K562 (cell line): ENCODE data around the gene MEIKIN. TPM values are rescaled to one million over a fixed set of nuclear protein-coding genes. Genes with fewer than 3 reads are reported as not detected.

Experiments
- ATAC-seq: fragments of 200-7000 bp; cut with Tn5 transposase; 3 replicates; pipeline ENCODE4 v1.9.1; 2020; ENCODE audit warnings: moderate library complexity
- BruUV-seq: library from RNA; stranded (reverse); fragments of 400-500 nt; replicated peaks from 2 replicates; lab custom pipeline; 2021; lab: Mats Ljungman, UMichigan
- CTCF ChIA-PET: fragments of 300-600 bp; formaldehyde crosslinking; extraction: SDS; loops from one replicate; lab custom pipeline; 2021; ENCODE audit warnings: low intra/inter-chr PET ratio; lab: Yijun Ruan, JAX
- POLR2A ChIA-PET: fragments of 300-600, 350-650 bp; sonication (Branson Sonifier 250); formaldehyde crosslinking; extraction: SDS; loops from one replicate; lab custom pipeline; 2021; ENCODE audit warnings: antibody characterized with exemption, inconsistent platforms; lab: Yijun Ruan, JAX
- DNase-seq, 4 experiments: peaks; one replicate each; pipeline versions ENCODE4 v3.0.0 to v3.0.0-alpha.2; 2011 to 2018; ENCODE audit warnings: low spot score in 3 of 4, mixed read lengths in 3 of 4; ENCODE audit errors: extremely low read depth in 1 of 4
- FAIRE-seq: peaks from 2 replicates; lab custom pipeline; 2011; peaks lifted over from hg19 to GRCh38; lab: Jason Lieb, UNC
- H2AFZ ChIP-seq: 2 replicates; pipeline ENCODE4 v1.6.0; 2011; ENCODE audit warnings: low read depth, low read length, control low read depth, inconsistent platforms
- H3K27ac ChIP-seq: fragments of 200-600 bp; 3 replicates; pipeline ENCODE4 v1.8.0; 2011; ENCODE audit warnings: low read depth, mild to moderate bottlenecking, control low read depth, inconsistent platforms, low read length, moderate library complexity, mixed read lengths; ENCODE audit errors: extremely low read depth
- H3K27me3 ChIP-seq, 2 experiments: fragments of 300-600 bp in 1 of 2; 2 replicates in 1 of 2; 3 replicates in 1 of 2; pipeline versions ENCODE4 v1.6.0 to v1.8.0; 2011; ENCODE audit warnings: inconsistent platforms in 2 of 2, low read length in 2 of 2, mild to moderate bottlenecking in 1 of 2, mixed read lengths in 1 of 2, moderate library complexity in 1 of 2; ENCODE audit not compliant: control insufficient read depth in 2 of 2, insufficient read depth in 2 of 2
- H3K36me3 ChIP-seq: fragments of 300-600 bp; 3 replicates; pipeline ENCODE4 v1.8.0; 2011; ENCODE audit warnings: mild to moderate bottlenecking, low read length, inconsistent platforms; ENCODE audit not compliant: control insufficient read depth, insufficient read depth
- H3K4me1 ChIP-seq, 2 experiments: fragments of 200-600 bp in 1 of 2; replicated peaks in 1 of 2; 2 replicates in 1 of 2; 3 replicates in 1 of 2; pipeline versions ENCODE4 v1.5.1 to v1.8.0; 2011; ENCODE audit warnings: inconsistent platforms in 2 of 2, low read length in 2 of 2, mild to moderate bottlenecking in 1 of 2, mixed read lengths in 1 of 2, moderate library complexity in 1 of 2; ENCODE audit not compliant: control insufficient read depth in 2 of 2, insufficient read depth in 2 of 2
- H3K4me2 ChIP-seq: 2 replicates; pipeline ENCODE4 v1.6.1; 2011; ENCODE audit warnings: low read length, control low read depth, inconsistent platforms, mixed read lengths; ENCODE audit not compliant: insufficient read depth
- H3K4me3 ChIP-seq: fragments of 200-600 bp; sonication (generic), shearing (Covaris generic); 2 replicates; pipeline ENCODE4 v1.5.1; 2016; ENCODE audit warnings: control low read depth, inconsistent platforms
- H3K79me2 ChIP-seq: fragments of 200-600 bp; 3 replicates; pipeline ENCODE4 v1.8.0; 2011; ENCODE audit warnings: low read length, inconsistent platforms; ENCODE audit not compliant: control insufficient read depth, insufficient read depth
- H3K9ac ChIP-seq, 2 experiments: 2 replicates each; pipeline versions ENCODE4 v1.6.0 to v1.6.1; 2011; ENCODE audit warnings: low read depth in 2 of 2, low read length in 2 of 2, control low read depth in 1 of 2, inconsistent platforms in 1 of 2, mild to moderate bottlenecking in 1 of 2, mixed read lengths in 1 of 2; ENCODE audit not compliant: insufficient read depth in 1 of 2
- H3K9me1 ChIP-seq: one replicate; pipeline ENCODE4 v1.6.0; 2011; ENCODE audit warnings: inconsistent platforms, mild to moderate bottlenecking, low read length, moderate library complexity; ENCODE audit not compliant: control insufficient read depth, insufficient read depth
- H3K9me3 ChIP-seq: replicated peaks from 2 replicates; pipeline ENCODE4 v1.5.1; 2011; ENCODE audit warnings: low read depth, low read length, inconsistent platforms; ENCODE audit not compliant: control insufficient read depth, insufficient read depth
- H4K20me1 ChIP-seq: replicated peaks from 2 replicates; pipeline ENCODE4 v1.6.1; 2011; ENCODE audit warnings: low read length, inconsistent platforms, mixed read lengths; ENCODE audit not compliant: control insufficient read depth, insufficient read depth
- ARID2 ChIP-seq: fragments of 450-650 bp; IDR thresholded peaks from 2 replicates; pipeline ENCODE4 v1.6.1; 2017; ENCODE audit warnings: antibody characterized with exemption, mild to moderate bottlenecking
- ATF6 ChIP-seq: sonication (generic); formaldehyde crosslinking; IDR thresholded peaks from 2 replicates; pipeline ENCODE4 v1.4.0; 2020; ENCODE audit warnings: mild to moderate bottlenecking, missing genetic modification reagents
- BDP1 ChIP-seq: IDR thresholded peaks from 3 replicates; pipeline ENCODE4 v1.6.1; 2011; ENCODE audit not compliant: insufficient read length, insufficient read depth
- EWSR1 ChIP-seq: fragments of 450-650 bp; IDR thresholded peaks from 2 replicates; pipeline ENCODE4 v1.6.1; 2018; ENCODE audit warnings: borderline replicate concordance, mild to moderate bottlenecking, low read depth, moderate library complexity; ENCODE audit not compliant: partially characterized antibody
- FOXJ2 ChIP-seq: fragments of 200-800 bp; sonication (Bioruptor generic); IDR thresholded peaks from 2 replicates; pipeline ENCODE4 v1.6.1; 2016; ENCODE audit warnings: missing genetic modification characterization, missing compliant biosample characterization
- MXI1 ChIP-seq: IDR thresholded peaks from 2 replicates; pipeline ENCODE4 v1.6.1; 2011; ENCODE audit warnings: low read depth, mild to moderate bottlenecking, improper control_type of control experiment, low read length
- MYBL2 ChIP-seq, 2 experiments: fragments of 450-650 bp in 1 of 2; sonication (generic) in 1 of 2; formaldehyde crosslinking in 1 of 2; IDR thresholded peaks; 2 replicates each; pipeline versions ENCODE4 v1.6.1 to v1.8.1; 2017 to 2022; ENCODE audit warnings: borderline replicate concordance in 1 of 2, inconsistent platforms in 1 of 2, low read depth in 1 of 2, mild to moderate bottlenecking in 1 of 2, missing genetic modification reagents in 1 of 2, moderate library complexity in 1 of 2
- NCOA4 ChIP-seq: fragments of 450-650 bp; IDR thresholded peaks from 2 replicates; pipeline ENCODE4 v1.6.1; 2018; ENCODE audit warnings: mild to moderate bottlenecking; ENCODE audit not compliant: partially characterized antibody
- NR1H2 ChIP-seq: sonication (generic); formaldehyde crosslinking; IDR thresholded peaks from 2 replicates; pipeline ENCODE4 v1.4.0; 2020; ENCODE audit warnings: mild to moderate bottlenecking, missing genetic modification reagents
- POLR2A ChIP-seq: fragments of 450-650 bp; conservative IDR thresholded peaks from 2 replicates; pipeline ENCODE4 v1.6.1; 2016
- ZBTB1 ChIP-seq: sonication (generic); formaldehyde crosslinking; IDR thresholded peaks from 2 replicates; pipeline ENCODE4 v1.8.1; 2023; ENCODE audit warnings: missing genetic modification reagents, low read depth, mild to moderate bottlenecking, borderline replicate concordance
- ZNF197 ChIP-seq: fragments of 200-800 bp; sonication (Bioruptor generic); IDR thresholded peaks from 2 replicates; pipeline ENCODE4 v1.6.1; 2016; ENCODE audit warnings: low read depth, missing genetic modification characterization, missing compliant biosample characterization
- WGBS: fragments of 100-300 bp; shearing (Covaris generic); methylation state at CpG from one replicate; pipeline ENCODE4 v1.1.6; 2016; ENCODE audit warnings: low coverage, mixed read lengths; ENCODE audit not compliant: insufficient coverage; ENCODE audit errors: missing lambda C conversion rate; 5-methylcytosine and 5-hydroxymethylcytosine counted together
- in situ Hi-C: fragments of 300-500 bp; cut with MboI; formaldehyde crosslinking; loops from 4 replicates; pipeline ENCODE4 v1.15.0; 2018; ENCODE audit warnings: inconsistent platforms, mixed read lengths
- intact Hi-C: fragments of 100-400 bp; cut with micrococcal nuclease; formaldehyde crosslinking; loops from 2 replicates; pipeline ENCODE4 v1.14.2; 2022
- polyA plus RNA-seq, 8 experiments: library from polyadenylated mRNA; depleted of rRNA in 4 of 8; stranded (reverse) in 5 of 8; unstranded in 3 of 8; fragments of >200 nt; fragmentation: Nextera tagmentation in 2 of 8; fragmentation: Illumina TruSeq in 1 of 8; extraction: Ambion mirVana in 2 of 8; extraction: Trizol in 1 of 8; gene quantifications; 2 replicates each; pipeline versions ENCODE4 v1.2.1 to v1.2.3, GENCODE V29; 2011 to 2014; ENCODE audit warnings: inconsistent platforms in 1 of 8, missing spikeins in 1 of 8
- total RNA-seq, 7 experiments: library from RNA; depleted of rRNA in 6 of 7; stranded (reverse); fragments of >200 nt in 6 of 7; fragmentation: Illumina TruSeq in 2 of 7; extraction: Trizol in 2 of 7; gene quantifications; 2 replicates each; pipeline versions ENCODE4 v1.2.1 to v1.2.3, GENCODE V29; 2011 to 2021; ENCODE audit warnings: low replicate concordance in 1 of 7
- TF ChIP-seq, protein P1 (sequence below), 2 experiments: fragments of 450-650 bp; conservative IDR thresholded peaks; 2 replicates each; pipeline ENCODE4 v1.6.1; 2017; ENCODE audit warnings: mild to moderate bottlenecking in 2 of 2, moderate library complexity in 2 of 2
- TF ChIP-seq, protein P2 (sequence below): fragments of 250-450 bp; sonication (Bioruptor Pico); IDR thresholded peaks from 2 replicates; pipeline ENCODE4 v1.9.0; 2021; ENCODE audit warnings: mild to moderate bottlenecking

MEIKIN gene
- total and polyA plus RNA-seq, 9 of the 15 experiments (the other 6 are each of a cell fraction or from before 2014, with no cell fraction given): 0.18 TPM; not detected in 8

DNA sequence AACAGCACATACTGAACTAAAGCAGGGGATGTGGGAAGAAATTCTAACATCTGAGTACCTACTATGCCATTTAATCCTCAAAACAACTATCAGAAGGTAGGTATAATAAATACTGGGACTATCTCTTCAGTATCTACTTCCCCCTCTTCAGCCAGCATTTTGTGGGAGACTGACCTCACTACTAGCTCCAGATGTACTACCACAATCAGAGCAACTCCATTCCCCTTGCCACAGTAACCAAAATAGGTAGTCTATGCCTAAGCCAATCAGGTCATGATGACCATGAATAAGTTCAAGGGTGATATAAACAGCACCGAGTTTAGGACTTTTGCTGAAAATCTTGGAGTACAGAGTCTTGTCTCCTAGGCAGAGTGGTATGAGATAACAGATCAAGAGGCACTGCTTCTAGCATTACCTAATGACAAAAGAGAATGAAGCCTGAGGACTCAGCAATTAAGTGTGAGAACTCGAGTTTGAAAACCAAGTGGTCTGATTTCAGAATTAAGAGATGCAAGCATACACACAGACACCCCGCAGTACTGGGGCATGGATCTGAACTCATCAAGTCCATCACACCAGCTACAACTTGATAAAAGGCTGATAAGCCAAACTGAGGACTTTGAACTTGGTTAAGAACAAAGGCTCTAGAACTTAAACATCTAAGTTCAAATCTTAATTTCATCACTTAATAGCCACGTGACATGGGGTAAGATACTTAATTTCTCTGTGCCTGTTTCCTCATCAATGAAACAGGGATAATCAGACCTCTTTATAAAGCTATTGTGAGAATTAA lies 158.4 kb downstream of the MEIKIN start (continued):
- TF ChIP-seq ZBTB1 (CRISPR knock-in tag) (no peak), ZNF197 (CRISPR knock-in tag) (no peak)

DNA sequence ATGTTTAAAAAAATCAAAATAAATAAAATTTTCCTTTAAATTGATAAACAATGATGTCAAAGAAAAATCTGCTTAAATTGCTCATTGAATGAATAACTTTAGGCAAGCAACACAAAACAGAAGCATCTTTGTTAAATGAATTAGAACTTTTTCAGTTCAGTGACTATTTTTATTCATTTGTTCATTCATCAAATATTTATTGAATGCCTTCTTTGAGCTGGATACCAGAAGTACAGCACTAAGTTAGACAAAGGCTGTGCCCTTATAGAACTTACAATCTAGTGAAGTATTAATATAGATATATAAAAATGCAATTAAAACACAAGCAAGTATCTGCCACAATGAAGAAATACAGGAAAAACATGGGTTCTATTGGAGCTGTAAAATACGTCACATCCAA lies 159.4 kb downstream of the MEIKIN start:
- ChIA-PET POLR2A (interaction anchor here (0.6 to 1.6 kb wide), 4 partner anchors 11 to 78 kb away, joined by 3 to 4 read pairs (median 4); partner anchors contain the start of gene FNIP1), CTCF (no interaction called here)
- no peak overlapping the region for H3K4me2 ChIP-seq
- WGBS: 100% methylated on average over 1 of the region's 1 CpG
- in situ Hi-C loops: no loop called here
- FAIRE-seq (peak; percentile 11), DNase-seq (no peak), ATAC-seq (no peak)
- no peak overlapping the region for H3K27ac ChIP-seq
- H2AFZ ChIP-seq: no peak overlapping the region
- H3K27me3 ChIP-seq: no peaks in the 10 kb centered on the region
- H3K79me2 ChIP-seq: peaks cover 97% of the 10 kb centered on the region
- intact Hi-C loops: no loop called here
- peaks cover 37% of the 10 kb centered on the region for H4K20me1 ChIP-seq
- H3K9me3 ChIP-seq: no peaks in the 10 kb centered on the region
- H3K4me3 ChIP-seq: no peak overlapping the region
- H3K9ac ChIP-seq: no peak overlapping the region
- BruUV-seq: no TSS peak
- H3K9me1 ChIP-seq: peaks cover 4% of the 10 kb centered on the region
- peaks cover 18% of the 10 kb centered on the region; the same call in 1 of the 3 replicates for H3K36me3 ChIP-seq
- peaks cover 14 to 21% of the 10 kb centered on the region in 2 experiments; a peak in 4 of 5 replicates for H3K4me1 ChIP-seq
- TF ChIP-seq POLR2A: no peak
- no peak for TF ChIP-seq EWSR1
- no peak for TF ChIP-seq BDP1
- no peak for TF ChIP-seq FOXJ2 (tag)
- no peak for TF ChIP-seq ATF6 (CRISPR knock-in tag)
- no peak for TF ChIP-seq NR1H2 (CRISPR knock-in tag)
- no peak for TF ChIP-seq MYBL2 (IDR thresholded peaks at IDR 0.05; ENCODE audit: low read depth)
- TF ChIP-seq MYBL2 (CRISPR knock-in tag; IDR thresholded peaks at IDR 0.05; ENCODE audit: borderline replicate concordance): no peak
- TF ChIP-seq, protein P1, sequence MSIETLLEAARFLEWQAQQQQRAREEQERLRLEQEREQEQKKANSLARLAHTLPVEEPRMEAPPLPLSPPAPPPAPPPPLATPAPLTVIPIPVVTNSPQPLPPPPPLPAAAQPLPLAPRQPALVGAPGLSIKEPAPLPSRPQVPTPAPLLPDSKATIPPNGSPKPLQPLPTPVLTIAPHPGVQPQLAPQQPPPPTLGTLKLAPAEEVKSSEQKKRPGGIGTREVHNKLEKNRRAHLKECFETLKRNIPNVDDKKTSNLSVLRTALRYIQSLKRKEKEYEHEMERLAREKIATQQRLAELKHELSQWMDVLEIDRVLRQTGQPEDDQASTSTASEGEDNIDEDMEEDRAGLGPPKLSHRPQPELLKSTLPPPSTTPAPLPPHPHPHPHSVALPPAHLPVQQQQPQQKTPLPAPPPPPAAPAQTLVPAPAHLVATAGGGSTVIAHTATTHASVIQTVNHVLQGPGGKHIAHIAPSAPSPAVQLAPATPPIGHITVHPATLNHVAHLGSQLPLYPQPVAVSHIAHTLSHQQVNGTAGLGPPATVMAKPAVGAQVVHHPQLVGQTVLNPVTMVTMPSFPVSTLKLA (conservative IDR thresholded peaks at IDR 0.05): no peak
- no peak for TF ChIP-seq ARID2
- TF ChIP-seq NCOA4: no peak
- TF ChIP-seq, protein P2, sequence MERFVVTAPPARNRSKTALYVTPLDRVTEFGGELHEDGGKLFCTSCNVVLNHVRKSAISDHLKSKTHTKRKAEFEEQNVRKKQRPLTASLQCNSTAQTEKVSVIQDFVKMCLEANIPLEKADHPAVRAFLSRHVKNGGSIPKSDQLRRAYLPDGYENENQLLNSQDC (CRISPR knock-in tag): no peak
- TF ChIP-seq MXI1: no peak
